Measurements from ENCODE around the gene FUT1. TPM values are rescaled to one million over a fixed set of nuclear protein-coding genes. Genes with fewer than 3 reads are reported as not detected.

Gene FUT1
- total and polyA plus RNA-seq, 2 donors (not counting 3 experiments of a cell fraction or from before 2014, with no cell fraction given): 1.9 to 4.8 TPM

GRCh38 chr19:48708471-48708870, 44.0 kb downstream of the FUT1 start:
- DNase-seq (ENCODE audit: low read depth, low spot score) (no peak), FAIRE-seq (no peak)
- ChIA-PET POLR2A (no interaction called here), CTCF (no interaction called here)
- no peaks in the 10 kb centered on the region for H3K27me3 ChIP-seq (ENCODE audit: control insufficient read depth in 2 of 2, insufficient read depth in 2 of 2, low read length in 2 of 2)
- H3K36me3 ChIP-seq (ENCODE audit: control insufficient read depth in 2 of 2, extremely low read depth in 1 of 2, insufficient read depth in 2 of 2, low read length in 2 of 2): no peaks in the 10 kb centered on the region
- H2AFZ ChIP-seq (ENCODE audit: low read depth, low read length): no peak overlapping the region
- H3K4me3 ChIP-seq (replicated peaks in 1 of 3; ENCODE audit: insufficient read depth in 1 of 3, low read depth in 1 of 3, low read length in 3 of 3): no peak overlapping the region
- BruUV-seq (replicated peaks): no TSS peak
- intact Hi-C loops (cut with micrococcal nuclease) (no loop called here), dilution Hi-C loops (cut with MboI; ENCODE audit: extremely low pct_ligation_motif_present, low sequenced_read_pairs) (no loop called here)
- TF ChIP-seq, protein P1, sequence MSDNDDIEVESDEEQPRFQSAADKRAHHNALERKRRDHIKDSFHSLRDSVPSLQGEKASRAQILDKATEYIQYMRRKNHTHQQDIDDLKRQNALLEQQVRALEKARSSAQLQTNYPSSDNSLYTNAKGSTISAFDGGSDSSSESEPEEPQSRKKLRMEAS (IDR thresholded peaks at IDR 0.05; ENCODE audit: insufficient read depth, insufficient read length): no peak
- no peak for TF ChIP-seq FOS (IDR thresholded peaks at IDR 0.05; ENCODE audit: borderline replicate concordance, insufficient read depth, low read length)
- TF ChIP-seq POLR2AphosphoS5 (IDR thresholded peaks at IDR 0.05; ENCODE audit: insufficient read depth, low read depth, low read length): no peak
- TF ChIP-seq GATA2 (IDR thresholded peaks at IDR 0.05; ENCODE audit: insufficient read depth, insufficient read length, low read depth, low read length): no peak
- TF ChIP-seq CTCF (IDR thresholded peaks at IDR 0.05; ENCODE audit: extremely low read depth in 1 of 2, insufficient read depth in 1 of 2, low read depth in 1 of 2, low read length in 2 of 2): no peak
- TF ChIP-seq POLR2A (IDR thresholded peaks at IDR 0.05; ENCODE audit: low read depth, low read length): no peak
- no peak for TF ChIP-seq JUN (IDR thresholded peaks at IDR 0.05; ENCODE audit: borderline replicate concordance, insufficient read depth, insufficient read length, low read depth)
- no peak for TF ChIP-seq EZH2 (IDR thresholded peaks at IDR 0.05; ENCODE audit: borderline replicate concordance, low read depth, low read length, severe bottlenecking)
- H4K20me1 ChIP-seq (replicated peaks; ENCODE audit: control insufficient read depth, extremely low read depth, insufficient read depth, low read length): no peaks in the 10 kb centered on the region
- H3K4me2 ChIP-seq (ENCODE audit: insufficient read depth, low read length): no peak overlapping the region
- H3K4me1 ChIP-seq (ENCODE audit: control insufficient read depth, extremely low read depth, insufficient read depth, low read length): peaks cover 5% of the 10 kb centered on the region
- H3K27ac ChIP-seq (ENCODE audit: insufficient read depth, low read depth, low read length): no peak overlapping the region
- no peaks in the 10 kb centered on the region for H3K9me1 ChIP-seq (replicated peaks; ENCODE audit: control insufficient read depth, extremely low read depth, insufficient read depth, low read length)
- H3K9ac ChIP-seq (replicated peaks; ENCODE audit: extremely low read depth, insufficient read depth, low read length): no peak overlapping the region
- no peaks in the 10 kb centered on the region for H3K79me2 ChIP-seq (ENCODE audit: control insufficient read depth, insufficient read depth, low read length)
- no peaks in the 10 kb centered on the region for H3K9me3 ChIP-seq (replicated peaks; ENCODE audit: control insufficient read depth, insufficient read depth, low read length)
